Esophagus (tissue), 2 donors: Measurements from ENCODE around the gene STRA6. TPM values are rescaled to one million over a fixed set of nuclear protein-coding genes. Genes with fewer than 3 reads are reported as not detected.

ENCODE experiments used
- H3K27ac ChIP-seq, 2 donors: one replicate each; pipeline ENCODE4 v1.5.1; 2013; ENCODE audit warnings: low read depth in 2 of 2, mild to moderate bottlenecking in 2 of 2, inconsistent platforms in 1 of 2, low read length in 1 of 2, moderate library complexity in 1 of 2
- H3K27me3 ChIP-seq, 2 donors: one replicate each; pipeline ENCODE4 v1.6.1; 2013; ENCODE audit warnings: low read length in 2 of 2, control low read depth in 1 of 2, mild to moderate bottlenecking in 1 of 2; ENCODE audit not compliant: insufficient read depth in 2 of 2, control insufficient read depth in 1 of 2
- H3K36me3 ChIP-seq, 2 donors: one replicate each; pipeline ENCODE4 v1.6.1; 2013; ENCODE audit warnings: low read length in 1 of 2; ENCODE audit not compliant: control insufficient read depth in 2 of 2, insufficient read depth in 2 of 2
- H3K4me1 ChIP-seq, 2 donors: one replicate each; pipeline ENCODE4 v1.6.1; 2013; ENCODE audit warnings: low read length in 1 of 2; ENCODE audit not compliant: control insufficient read depth in 2 of 2, insufficient read depth in 2 of 2
- H3K4me3 ChIP-seq, 2 donors: one replicate each; pipeline ENCODE4 v1.5.1; 2013; ENCODE audit warnings: low read length in 2 of 2, mild to moderate bottlenecking in 2 of 2, low read depth in 1 of 2, moderate library complexity in 1 of 2
- H3K9me3 ChIP-seq, 2 donors: one replicate each; pipeline ENCODE4 v1.6.1; 2013; ENCODE audit warnings: mild to moderate bottlenecking in 2 of 2, low read depth in 1 of 2, low read length in 1 of 2, moderate library complexity in 1 of 2; ENCODE audit not compliant: control insufficient read depth in 2 of 2, insufficient read depth in 1 of 2
- WGBS, 2 donors: extraction: QIAGEN DNeasy Blood & Tissue Kit; methylation state at CpG; one replicate each; pipeline ENCODE4 v1.1.7; 2013; 5-methylcytosine and 5-hydroxymethylcytosine counted together
- polyA plus RNA-seq, 2 donors: library from polyadenylated mRNA; stranded (reverse); fragments of 200-250 nt; gene quantifications; one replicate each; pipeline ENCODE4 v1.2.3, GENCODE V29; 2013
- donor health status: healthy with polysubstance abuse.
- donor health status: Bipolar disorder and iron deficiency.

STRA6 gene
- polyA plus RNA-seq, 2 donors: 0.65 to 0.79 TPM

GRCh38 chr15:74129586-74130154, 72.9 kb downstream of the STRA6 start:
- H3K4me1 ChIP-seq: peaks cover 3 to 9% of the 10 kb centered on the region in 2 donors

More at GRCh38 chr15:74129586-74130154, 72.9 kb downstream of the STRA6 start:
- Histone ChIP-seq H3K4me3 (no peak overlapping the region), H3K9me3 (peaks cover 0 to 10% of the 10 kb centered on the region in 2 donors), H3K27me3 (peaks cover 13 to 42% of the 10 kb centered on the region in 2 donors), H3K36me3 (no peaks in the 10 kb centered on the region), H3K27ac (no peak overlapping the region)
- WGBS, 2 donors: 3 to 7% methylated on average over 34 to 40 of the region's 40 CpGs

Other genes starting within 250 kb of the STRA6 start
- 1 to 10 TPM; 9.0 to 9.5 TPM for gene STOML1, start 210.5 kb downstream of the STRA6 start, polyA plus RNA-seq
- gene PML, start 208.1 kb downstream of the STRA6 start, polyA plus RNA-seq: 10 to 100 TPM; 16.9 to 18.8 TPM
- gene GOLGA6A, start 120.2 kb downstream of the STRA6 start, polyA plus RNA-seq: under 1 TPM; 0.02 TPM
- under 1 TPM; 0.10 to 0.12 TPM for gene ISLR2, start 72.2 kb downstream of the STRA6 start, polyA plus RNA-seq
- gene ISLR, start 29.1 kb downstream of the STRA6 start, polyA plus RNA-seq: 1 to 10 TPM; 2.3 to 5.3 TPM
- gene CCDC33, start 33.5 kb upstream of the STRA6 start, polyA plus RNA-seq: not detected
- 1 to 10 TPM; 2.3 to 5.7 TPM for gene CYP11A1, start 164.9 kb upstream of the STRA6 start, polyA plus RNA-seq
- 1 to 10 TPM; 2.2 to 9.6 TPM for gene SEMA7A, start 231.2 kb upstream of the STRA6 start, polyA plus RNA-seq